TTC549 (cell line): ENCODE data around the gene IGSF9.
"Not testable (repeated sequence)": the region's sequence is repeated elsewhere in the genome, so short reads cannot be mapped to it uniquely, and the experiment has no call there.

Experiments
- FAIRE-seq: peaks from 2 replicates; lab custom pipeline; 2012; peaks lifted over from hg19 to GRCh38; lab: Jason Lieb, UNC

The IGSF9 gene

DNA sequence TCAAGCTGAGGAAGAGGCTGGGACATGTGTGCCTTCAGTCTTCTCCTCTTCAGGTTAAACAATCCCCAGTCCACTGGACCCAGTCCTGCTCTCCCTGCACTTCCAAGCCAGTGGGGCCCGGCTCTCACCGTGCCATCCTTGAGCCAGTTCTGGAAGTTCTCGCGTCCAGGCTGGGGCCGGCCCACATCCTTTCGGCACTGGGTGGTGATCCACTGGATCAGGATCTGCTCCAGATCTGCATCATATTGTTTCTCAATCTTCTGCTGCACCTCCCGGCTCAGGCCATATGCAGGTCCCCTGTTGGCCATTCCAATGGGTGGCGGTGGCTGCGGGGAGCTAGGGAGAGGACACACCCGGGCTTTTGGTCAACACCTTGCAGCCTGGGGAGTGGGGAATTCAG, 25.2 kb downstream of the IGSF9 start:
- no peak for FAIRE-seq

- no peak for FAIRE-seq
These were observed 26.1 kb downstream of the IGSF9 start for GRCh38 chr1:159919236-159919865.

- FAIRE-seq, result no peak
These were observed 26.8 kb downstream of the IGSF9 start for GRCh38 chr1:159918352-159919200.

- no peak for FAIRE-seq
These were observed 27.7 kb downstream of the IGSF9 start for GRCh38 chr1:159917533-159918351.

DNA sequence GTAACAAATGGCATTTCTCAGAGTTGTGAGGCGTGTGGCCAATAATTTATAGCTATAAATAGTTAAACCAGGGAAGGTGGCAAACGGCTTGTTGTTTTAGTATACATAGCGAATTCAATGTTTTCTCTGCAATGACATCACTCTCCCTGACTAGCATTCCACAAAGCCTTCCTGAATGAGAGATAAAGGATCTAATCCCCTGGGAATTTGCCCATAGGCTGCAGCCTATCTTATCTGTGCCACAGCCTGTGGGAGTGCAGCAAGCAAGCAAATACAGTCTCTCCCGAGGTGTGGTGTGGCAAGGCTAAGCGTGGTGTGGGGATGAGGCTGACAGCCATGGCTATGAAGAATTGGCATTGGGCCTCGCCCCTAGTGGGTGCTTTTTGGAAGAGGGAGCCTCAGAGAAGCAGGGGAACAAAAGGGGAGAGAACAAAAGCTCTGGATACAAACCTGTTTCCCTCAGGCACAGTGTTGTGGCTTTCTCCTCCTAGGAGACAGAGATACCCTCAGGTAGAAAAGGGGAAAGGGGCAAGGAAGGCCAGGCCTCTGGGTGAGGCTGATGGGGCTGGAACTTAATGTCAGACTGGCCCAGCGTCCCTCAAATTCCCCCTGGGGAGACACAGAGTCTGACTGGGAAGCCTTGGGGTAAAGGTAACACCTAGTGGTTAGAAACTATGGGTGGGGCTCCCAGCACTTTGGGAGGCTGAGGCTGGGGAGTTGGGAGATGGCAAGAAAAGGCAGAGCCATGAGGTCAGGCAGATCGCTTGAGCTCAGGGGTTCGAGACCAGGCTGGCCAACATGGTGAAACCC, 29.0 kb downstream of the IGSF9 start:
- no peak for FAIRE-seq

DNA sequence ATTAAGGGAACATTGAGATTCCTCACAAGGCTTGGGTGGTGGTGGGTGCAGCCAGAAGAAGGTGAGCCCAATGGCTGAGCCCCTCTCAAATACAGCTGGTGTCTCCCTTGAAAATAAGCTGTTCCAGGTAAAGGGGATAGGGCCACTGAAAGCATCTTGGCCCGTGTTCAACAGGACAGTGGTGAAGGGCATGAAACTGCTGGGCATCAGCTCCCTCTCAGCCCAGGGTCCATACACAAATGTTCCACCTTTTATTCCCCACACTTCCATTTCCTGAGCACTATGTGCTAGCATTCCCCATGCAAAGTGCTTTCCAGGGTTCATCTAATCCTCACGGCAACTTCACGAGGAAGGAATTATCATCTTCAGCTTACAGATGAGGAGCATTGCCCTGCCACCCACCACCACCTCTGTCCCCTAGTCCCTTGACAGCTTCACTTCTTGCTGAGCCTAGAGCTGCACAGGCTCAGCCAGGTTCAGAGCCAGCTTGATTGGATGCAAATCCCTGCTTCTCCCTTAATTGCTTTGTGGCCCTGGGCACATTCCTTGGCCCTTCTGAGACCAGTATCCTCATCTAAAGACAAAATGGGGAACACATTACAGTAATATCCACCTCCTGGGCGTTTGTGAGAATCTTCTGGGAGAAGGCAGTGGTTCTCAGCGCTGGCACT, 29.7 kb downstream of the IGSF9 start:
- FAIRE-seq, result no peak

DNA sequence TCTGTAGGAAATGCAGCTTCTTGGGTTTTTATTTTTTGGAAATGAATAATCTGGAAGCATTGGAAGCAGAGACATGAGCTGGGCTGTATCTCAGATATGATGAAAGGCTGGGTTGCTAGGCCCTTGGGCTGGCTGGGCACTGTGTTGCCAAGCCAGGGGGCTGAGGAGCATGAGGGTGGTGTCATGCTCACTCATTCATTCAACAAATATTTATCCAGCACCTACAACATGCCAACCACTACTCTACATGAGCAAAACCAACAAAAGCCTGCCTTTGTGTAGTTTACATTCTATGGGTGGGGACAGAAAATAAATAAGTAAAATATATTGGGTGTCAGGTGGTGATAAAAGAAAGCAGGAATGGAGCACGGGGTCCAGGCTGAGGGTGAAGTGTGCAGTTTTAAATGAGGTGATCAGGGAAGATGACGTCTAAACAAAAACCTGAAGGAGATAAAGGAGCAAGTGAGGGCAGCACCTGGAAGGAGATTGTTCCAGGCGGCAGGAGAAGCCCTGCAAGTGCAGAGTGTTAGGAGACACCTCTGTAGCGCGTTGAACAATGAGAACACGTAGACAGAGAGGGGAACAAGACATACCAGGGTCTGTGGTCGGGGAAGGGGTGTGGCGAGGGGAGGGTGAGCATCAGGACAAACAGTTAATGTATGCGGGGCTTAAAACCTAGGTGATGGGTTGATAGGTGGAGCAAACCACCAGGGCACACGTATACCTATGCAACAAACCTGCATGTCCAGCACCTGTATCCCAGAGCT, 31.0 kb downstream of the IGSF9 start:
- no peak for FAIRE-seq

DNA sequence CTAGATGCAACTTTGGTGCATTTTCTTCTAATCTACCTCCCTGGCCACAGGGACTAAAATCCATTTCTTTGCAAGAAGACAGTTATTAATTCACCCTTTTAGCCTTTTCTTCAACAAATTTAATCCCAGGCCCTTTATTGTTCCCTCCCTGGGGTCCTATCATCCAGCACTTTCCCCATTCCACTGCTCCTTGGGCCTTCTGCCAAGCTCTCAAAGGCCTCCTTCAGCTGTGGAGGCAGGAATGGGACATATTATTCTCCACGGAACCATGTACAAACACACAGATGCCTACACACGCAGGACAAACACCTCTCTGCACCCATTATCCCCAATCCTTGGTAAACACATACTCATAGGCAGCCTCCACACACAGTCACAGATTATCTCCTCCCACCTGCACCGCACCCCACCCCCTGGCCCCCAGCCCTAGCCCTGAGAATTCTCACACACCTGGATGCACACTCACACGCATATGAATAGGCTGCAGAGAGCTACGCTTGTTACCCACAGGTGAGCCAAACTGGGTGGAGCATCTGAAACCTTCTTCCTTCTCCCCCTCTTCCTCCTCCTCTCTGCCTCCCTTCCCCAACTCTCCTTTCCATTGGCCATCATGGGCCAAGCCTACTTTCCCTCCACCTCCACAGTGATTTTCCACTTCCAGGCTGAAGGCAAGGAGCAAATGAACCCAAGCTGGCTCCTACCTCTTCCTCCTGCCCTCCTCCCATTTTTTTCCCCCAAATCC, 31.8 kb downstream of the IGSF9 start:
- no peak for FAIRE-seq

DNA sequence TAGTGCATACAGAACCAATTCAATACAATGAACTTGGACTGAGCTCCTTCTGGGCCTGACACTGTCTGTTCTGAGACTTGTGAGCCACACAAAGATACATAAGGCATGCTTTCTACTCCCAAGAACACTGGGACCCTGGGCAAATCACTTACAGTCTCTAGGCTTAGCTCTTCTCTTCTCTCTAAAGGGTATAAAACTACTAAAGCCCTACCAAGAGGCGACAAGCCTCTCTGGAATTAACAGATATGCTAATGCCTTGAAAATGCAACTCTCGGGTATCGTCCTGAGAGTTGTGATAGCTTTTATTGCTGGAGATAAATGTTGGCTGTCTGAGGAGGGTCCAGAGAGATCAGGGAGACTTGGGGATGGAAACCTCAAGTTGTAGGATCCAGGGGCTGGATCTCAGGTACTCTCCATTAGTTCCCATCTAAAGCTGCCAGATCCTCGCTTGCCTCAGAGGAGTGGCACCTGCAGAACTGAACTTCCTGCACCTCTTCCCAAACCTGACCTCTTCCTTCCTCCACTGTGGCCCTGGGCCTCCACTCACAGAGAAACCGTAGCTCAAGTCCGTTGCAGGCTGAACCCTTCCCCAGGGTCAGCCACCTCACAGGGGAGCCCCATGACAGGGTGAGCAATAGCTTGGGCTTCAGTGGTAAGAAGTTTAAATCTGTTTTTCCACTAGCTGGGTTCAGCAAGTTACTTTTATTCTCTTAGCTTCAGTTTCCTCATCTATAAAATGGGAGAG, 33.9 kb downstream of the IGSF9 start:
- no peak for FAIRE-seq

DNA sequence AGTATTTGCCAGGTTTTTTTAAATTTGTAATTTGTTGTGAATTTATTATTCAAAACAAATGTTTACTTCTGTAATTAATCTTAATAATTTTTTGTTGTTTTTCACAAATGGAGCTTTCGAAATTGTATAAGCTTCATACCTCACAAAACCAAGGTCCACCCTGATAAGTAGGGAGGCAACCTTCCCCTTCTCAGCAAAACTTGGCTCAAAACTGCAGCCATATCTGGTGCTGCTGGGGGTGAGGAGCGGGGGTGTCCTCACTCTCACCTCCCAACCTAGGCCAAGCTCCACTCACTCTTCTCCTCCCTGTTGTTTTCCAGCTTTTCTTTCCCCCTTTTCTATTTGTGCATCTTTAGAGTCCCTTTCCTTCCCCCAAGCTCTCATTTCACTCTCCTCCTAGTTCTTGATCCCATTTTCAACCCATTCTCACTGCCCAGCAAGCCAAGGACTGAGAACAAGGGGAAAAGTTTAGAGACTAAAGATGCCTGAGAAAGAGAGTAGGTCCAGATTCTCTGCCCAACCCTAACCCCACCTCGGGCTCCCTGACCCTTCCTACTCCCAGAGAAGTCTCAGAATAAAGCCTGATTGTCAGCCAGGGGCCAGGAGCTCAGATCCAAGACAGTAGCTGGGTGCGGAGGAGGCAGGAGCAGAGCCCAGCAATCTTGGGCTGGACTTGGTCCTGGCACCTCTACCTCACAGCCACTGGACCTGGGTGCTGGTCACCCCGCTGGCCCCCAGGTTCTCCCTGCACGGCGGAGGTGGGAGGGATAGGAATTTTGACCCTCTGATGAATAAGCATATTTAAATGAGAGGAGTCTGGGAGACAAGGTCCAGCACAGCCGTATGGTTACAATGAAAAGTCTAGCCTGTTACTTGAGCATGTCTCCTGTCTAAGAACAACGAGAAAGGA, 37.1 kb downstream of the IGSF9 start:
- no peak for FAIRE-seq

DNA sequence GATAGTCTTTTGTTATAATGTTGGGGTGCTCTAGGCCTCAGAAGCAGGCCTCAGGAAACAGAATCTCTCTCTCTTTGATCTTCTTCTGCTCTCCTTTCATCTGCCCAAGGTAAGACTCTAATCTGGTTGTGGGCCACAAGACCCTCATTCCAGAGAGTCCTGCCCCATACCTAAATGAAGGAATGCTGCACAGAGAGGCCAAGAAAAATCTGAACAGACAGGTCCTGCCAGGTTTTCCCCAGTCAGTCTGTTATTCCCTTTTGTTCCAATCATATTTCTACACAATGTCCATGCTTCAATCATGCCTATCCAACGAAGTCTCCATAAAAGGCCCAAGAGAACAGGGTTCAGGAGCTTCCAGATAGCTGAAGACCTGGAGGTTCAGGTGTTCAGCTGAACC, 38.5 kb downstream of the IGSF9 start:
- no peak for FAIRE-seq

GRCh38 chr1:159904036-159904435, 41.4 kb downstream of the IGSF9 start:
- not testable (repeated sequence) for FAIRE-seq

DNA sequence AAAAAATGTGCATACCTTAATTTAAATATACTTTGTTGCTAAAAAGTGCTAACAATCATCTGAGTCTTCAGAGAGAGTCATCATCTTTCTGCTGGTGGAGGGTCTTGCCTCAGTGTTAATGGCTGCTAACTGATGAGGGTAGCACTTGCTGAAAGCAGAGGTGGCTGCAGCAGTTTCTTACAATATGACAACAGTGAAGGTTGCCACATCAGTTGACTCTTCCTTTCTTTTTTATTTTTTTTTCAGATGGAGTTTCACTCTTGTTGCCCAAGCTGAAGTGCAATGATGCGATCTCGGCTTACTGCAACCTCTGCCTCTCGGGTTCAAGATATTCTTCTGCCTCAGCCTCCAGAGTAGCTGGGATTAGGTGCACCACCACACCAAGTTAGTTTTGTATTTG, 42.9 kb downstream of the IGSF9 start:
- FAIRE-seq, result no peak

DNA sequence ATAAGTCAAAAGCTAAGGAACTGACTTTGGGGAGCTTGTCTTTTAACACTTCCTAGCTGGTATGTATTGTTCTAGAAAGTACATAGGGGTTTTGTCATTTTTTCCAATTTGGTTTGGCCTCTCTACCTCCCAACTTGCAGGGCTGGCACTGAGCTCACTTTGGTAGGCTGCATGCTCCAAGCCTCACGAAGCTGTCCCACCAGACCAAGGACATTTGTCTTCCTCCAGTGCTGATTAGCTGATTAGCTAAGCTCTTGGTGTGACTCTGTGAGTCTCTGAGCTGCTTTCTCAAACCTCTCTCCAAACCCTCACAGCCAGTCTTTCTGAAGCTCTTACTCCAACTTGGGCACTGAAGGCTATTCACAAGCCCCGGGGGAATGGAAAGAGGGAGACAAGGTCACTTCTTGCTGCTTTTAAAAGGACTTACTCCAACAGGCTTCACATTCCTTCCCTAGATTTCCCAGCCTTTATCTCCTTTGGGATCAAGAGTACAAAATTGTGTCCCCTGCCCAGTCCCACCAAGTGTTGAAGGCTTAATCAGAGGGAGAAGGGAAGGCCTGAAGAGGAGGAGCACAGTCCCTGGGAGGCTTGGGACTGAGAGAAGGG, 44.6 kb downstream of the IGSF9 start:
- FAIRE-seq, result no peak

GRCh38 chr1:159900086-159900680, 45.2 kb downstream of the IGSF9 start, which contains the start of gene CFAP45:
CFAP45 (minus strand) TSS chr1:159900165; CDS start chr1:159900098, 67 bp downstream.
- no peak for FAIRE-seq

DNA sequence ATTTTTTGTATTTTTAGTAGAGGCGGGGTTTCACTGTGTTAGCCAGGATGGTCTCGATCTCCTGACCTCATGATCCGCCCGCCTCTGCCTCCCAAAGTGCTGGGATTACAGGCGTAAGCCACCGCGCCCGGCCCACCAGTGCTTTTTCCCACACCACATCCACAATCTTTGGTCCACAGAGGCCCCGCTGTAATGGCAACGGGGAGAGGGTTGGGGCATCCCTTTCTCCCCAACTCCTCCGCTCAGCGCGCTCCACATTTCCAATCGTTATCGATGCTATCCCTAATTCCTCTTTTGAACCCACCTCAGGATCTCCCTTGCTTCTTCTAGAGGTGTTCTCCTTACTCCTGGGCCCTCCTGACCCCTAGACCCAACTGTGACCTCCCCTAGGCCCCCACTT, 45.8 kb downstream of the IGSF9 start:
- not testable (repeated sequence) for FAIRE-seq

DNA sequence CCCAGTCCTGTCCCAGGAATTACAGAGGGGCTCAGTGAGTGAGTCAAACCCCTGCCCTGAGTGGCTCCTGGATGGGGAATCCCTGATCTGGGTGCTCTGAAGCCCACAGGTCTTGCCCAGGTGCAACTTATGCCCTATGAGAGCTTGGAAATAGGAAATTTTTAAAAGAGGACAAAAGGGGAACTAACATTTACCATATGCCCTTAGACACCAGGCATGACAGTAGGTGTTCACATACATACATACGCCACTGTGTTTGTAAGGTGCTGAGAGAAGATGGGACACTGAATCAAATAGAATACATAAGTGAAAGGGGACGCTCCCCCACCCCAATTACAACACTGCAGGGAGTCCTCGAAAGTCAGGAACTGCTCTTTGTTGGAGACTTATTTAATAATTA, 46.9 kb downstream of the IGSF9 start:
- no peak for FAIRE-seq
